ENCODE results near the gene ALKBH8. TPM values are rescaled to one million over a fixed set of nuclear protein-coding genes. Genes with fewer than 3 reads are reported as not detected.

The ALKBH8 gene
- total RNA-seq, 1 donor from 2014 or later: 11.8 TPM

- Mint-ChIP-seq H3K9me3 (no peaks in the 10 kb centered on the region), H3K27ac (peak overlapping the region; percentile 80)
Observed at GRCh38 chr11:107562647-107563208, 2.8 kb downstream of the ALKBH8 start.

GRCh38 chr11:107561688-107562087, 3.8 kb downstream of the ALKBH8 start:
- no peaks in the 10 kb centered on the region for H3K4me1 ChIP-seq
- H3K9me3 ChIP-seq (ENCODE audit: low read depth): no peaks in the 10 kb centered on the region
- no peak overlapping the region for H2AFZ ChIP-seq (replicated peaks)
- TF ChIP-seq EZH2 (IDR thresholded peaks at IDR 0.05) (no peak), EZH2phosphoT487 (IDR thresholded peaks at IDR 0.05) (no peak), CTCF (IDR thresholded peaks at IDR 0.05) (no peak)
- H3K9ac ChIP-seq: no peak overlapping the region
- H4K20me1 ChIP-seq (ENCODE audit: low read depth): no peaks in the 10 kb centered on the region
- no peaks in the 10 kb centered on the region for H3K27me3 ChIP-seq
- H3K9me3 Mint-ChIP-seq: no peaks in the 10 kb centered on the region
- no peaks in the 10 kb centered on the region for H3K27me3 Mint-ChIP-seq (ENCODE audit: insufficient read depth, low read depth)
- H3K27ac ChIP-seq: no peak overlapping the region
- H3K27ac Mint-ChIP-seq: no peak overlapping the region
- H3K4me3 ChIP-seq: no peak overlapping the region
- no peak overlapping the region for H3K4me2 ChIP-seq
- no peak overlapping the region for H3K4me3 Mint-ChIP-seq
- H3F3A ChIP-seq (ENCODE audit: low read depth): no peaks in the 10 kb centered on the region
- H3K79me2 ChIP-seq (ENCODE audit: low read depth): peaks cover 30% of the 10 kb centered on the region
- peaks cover 19% of the 10 kb centered on the region for H3K4me1 Mint-ChIP-seq
- H3K36me3 ChIP-seq: no peaks in the 10 kb centered on the region
- no peak for DNase-seq (ENCODE audit: low spot score)
- H3K36me3 Mint-ChIP-seq: peaks cover 2% of the 10 kb centered on the region

More at GRCh38 chr11:107562647-107563208, 2.8 kb downstream of the ALKBH8 start:
- Histone ChIP-seq H4K20me1 (ENCODE audit: low read depth) (no peaks in the 10 kb centered on the region), H3K9me3 (ENCODE audit: low read depth) (no peaks in the 10 kb centered on the region), H3K79me2 (ENCODE audit: low read depth) (peaks cover 30% of the 10 kb centered on the region), H3K36me3 (no peaks in the 10 kb centered on the region), H3K27ac (no peak overlapping the region), H3K4me2 (no peak overlapping the region), H3K9ac (no peak overlapping the region), H3K4me3 (no peak overlapping the region), H3F3A (ENCODE audit: low read depth) (no peaks in the 10 kb centered on the region), H2AFZ (replicated peaks) (no peak overlapping the region), H3K4me1 (no peaks in the 10 kb centered on the region), H3K27me3 (no peaks in the 10 kb centered on the region)
- no peak for DNase-seq (ENCODE audit: low spot score)
- no peaks in the 10 kb centered on the region for H3K27me3 Mint-ChIP-seq (ENCODE audit: insufficient read depth, low read depth)
- H3K36me3 Mint-ChIP-seq: no peaks in the 10 kb centered on the region
- no peak overlapping the region for H3K4me3 Mint-ChIP-seq
- TF ChIP-seq CTCF (IDR thresholded peaks at IDR 0.05) (no peak), EZH2 (IDR thresholded peaks at IDR 0.05) (no peak)
- peaks cover 19% of the 10 kb centered on the region for H3K4me1 Mint-ChIP-seq

- no peak overlapping the region for H2AFZ ChIP-seq (replicated peaks)
- H3F3A ChIP-seq (ENCODE audit: low read depth): peaks cover 5% of the 10 kb centered on the region
- Mint-ChIP-seq H3K4me3 (no peak overlapping the region), H3K9me3 (no peaks in the 10 kb centered on the region), H3K27me3 (ENCODE audit: insufficient read depth, low read depth) (no peaks in the 10 kb centered on the region), H3K27ac (no peak overlapping the region), H3K4me1 (no peaks in the 10 kb centered on the region), H3K36me3 (peaks cover 4% of the 10 kb centered on the region)
- H4K20me1 ChIP-seq (ENCODE audit: low read depth): no peaks in the 10 kb centered on the region
- no peak overlapping the region for H3K4me3 ChIP-seq
- H3K27ac ChIP-seq: no peak overlapping the region
- H3K4me1 ChIP-seq: no peaks in the 10 kb centered on the region
- H3K9ac ChIP-seq: no peak overlapping the region
- H3K27me3 ChIP-seq: no peaks in the 10 kb centered on the region
- no peaks in the 10 kb centered on the region for H3K36me3 ChIP-seq
- TF ChIP-seq EZH2 (IDR thresholded peaks at IDR 0.05) (no peak), EZH2phosphoT487 (IDR thresholded peaks at IDR 0.05) (no peak), CTCF (IDR thresholded peaks at IDR 0.05) (no peak)
- no peak overlapping the region for H3K4me2 ChIP-seq
- no peaks in the 10 kb centered on the region for H3K79me2 ChIP-seq (ENCODE audit: low read depth)
- no peak for DNase-seq (ENCODE audit: low spot score)
- H3K9me3 ChIP-seq (ENCODE audit: low read depth): no peaks in the 10 kb centered on the region
Observed at GRCh38 chr11:107550304-107550703, 15.2 kb downstream of the ALKBH8 start.
